HG02759 (cell line): ENCODE results near the gene SLC25A29.
"Not testable (repeated sequence)": the region's sequence is repeated elsewhere in the genome, so short reads cannot be mapped to it uniquely, and the experiment has no call there.

Experiments
- ATAC-seq: cut with Tn5 transposase; IDR thresholded peaks from one replicate; pipeline ENCODE4 v1.9.1; 2021; ENCODE audit warnings: mild to moderate bottlenecking, moderate library complexity; ENCODE audit not compliant: unreplicated experiment

Gene SLC25A29

DNA sequence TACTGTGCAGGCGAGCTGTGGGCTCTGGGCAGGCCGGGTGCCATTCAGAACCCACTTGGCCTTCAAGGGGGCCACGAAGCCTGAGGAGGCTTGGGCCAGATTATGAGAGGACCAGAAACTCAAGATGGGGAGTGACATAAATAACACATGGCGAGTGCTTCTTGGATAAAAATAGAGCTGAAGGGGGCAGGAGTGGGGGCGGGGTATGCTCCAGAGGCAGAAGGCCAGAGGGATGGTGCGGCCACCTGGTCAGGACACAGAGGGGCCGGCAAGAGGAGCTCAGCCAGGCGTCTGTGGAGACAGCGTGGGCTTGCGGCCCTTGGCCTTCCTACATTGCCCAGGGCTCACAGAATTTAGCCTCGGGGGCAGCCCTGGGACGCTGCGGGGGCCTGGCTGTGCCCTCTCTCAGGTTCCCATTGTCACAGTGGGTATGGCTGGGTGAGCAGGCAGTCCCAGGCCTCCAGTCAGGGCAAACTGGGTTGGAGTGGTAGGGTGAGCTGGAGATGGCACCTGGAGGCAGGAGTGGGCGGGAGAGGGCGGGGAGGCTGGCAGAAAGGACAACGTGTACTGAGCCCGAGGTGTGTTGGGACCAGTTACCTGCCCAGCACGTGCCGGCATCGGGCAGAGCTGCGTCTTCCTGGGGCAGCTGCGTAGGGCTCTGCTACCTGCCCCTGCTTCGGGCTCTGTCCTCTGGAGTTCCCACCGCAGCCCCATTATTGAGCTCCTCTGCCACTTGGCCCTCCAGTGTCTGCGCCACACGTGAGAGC, 7.4 kb upstream of the SLC25A29 start:
- no peak for ATAC-seq

DNA sequence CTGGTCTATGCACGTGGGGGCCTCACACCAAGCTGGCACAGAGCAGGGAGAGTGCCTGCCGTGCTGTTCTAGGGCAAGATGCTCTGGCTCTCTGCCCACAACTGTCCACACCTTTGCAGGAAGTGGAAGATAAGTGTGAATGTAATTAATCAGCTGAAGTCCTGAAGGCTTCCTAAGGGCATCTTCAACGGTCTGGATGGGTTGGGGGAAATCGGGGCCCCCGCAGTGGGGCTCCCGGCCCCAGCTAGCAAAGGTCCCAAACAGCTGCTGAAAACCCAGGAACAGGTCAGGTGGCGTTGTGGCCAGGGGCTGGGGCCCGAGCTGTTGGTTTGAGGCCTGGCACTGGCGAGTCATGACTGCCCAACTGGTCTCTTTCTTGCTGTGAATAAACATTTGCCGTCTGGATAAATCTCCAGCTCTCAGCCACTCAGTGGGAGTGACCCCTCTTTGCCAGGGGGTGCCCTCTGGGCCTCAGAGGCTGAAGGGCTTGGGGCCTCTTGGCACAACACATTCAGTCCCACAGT, 6.7 kb upstream of the SLC25A29 start:
- ATAC-seq: no peak

DNA sequence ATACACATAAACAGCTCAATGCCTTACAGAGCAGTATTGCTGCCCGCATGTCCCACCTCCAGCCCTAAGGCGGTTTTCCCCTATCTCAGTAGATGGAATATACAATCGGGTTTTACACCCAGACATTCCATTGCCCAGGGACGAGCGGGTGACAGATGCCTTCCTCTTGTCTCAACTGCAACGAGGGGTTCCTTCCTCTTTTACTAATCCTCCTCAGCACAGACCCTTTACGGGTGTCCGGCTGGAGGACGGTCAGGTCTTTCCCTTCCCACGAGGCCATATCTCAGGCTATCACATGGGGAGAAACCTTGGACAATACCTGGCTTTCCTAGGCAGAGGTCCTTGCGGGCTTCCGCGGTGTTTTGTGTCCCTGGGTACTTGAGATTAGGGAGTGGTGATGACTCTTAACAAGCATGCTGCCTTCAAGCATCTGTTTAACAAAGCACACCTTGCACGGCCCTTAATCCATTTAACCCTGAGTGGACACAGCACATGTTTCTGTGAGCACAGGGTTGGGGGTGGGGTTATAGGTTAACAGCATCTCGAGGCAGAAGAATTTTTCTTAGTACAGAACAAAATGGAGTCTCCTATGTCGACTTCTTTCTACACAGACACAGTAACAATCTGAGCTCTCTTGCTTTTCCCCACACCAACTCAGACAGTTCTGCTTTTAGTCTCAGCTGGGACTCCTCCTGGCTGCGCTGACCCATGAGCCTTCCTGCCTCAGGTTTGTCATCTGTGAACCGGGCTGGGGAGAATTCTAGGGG, 6.0 kb upstream of the SLC25A29 start:
- not testable (repeated sequence) for ATAC-seq

DNA sequence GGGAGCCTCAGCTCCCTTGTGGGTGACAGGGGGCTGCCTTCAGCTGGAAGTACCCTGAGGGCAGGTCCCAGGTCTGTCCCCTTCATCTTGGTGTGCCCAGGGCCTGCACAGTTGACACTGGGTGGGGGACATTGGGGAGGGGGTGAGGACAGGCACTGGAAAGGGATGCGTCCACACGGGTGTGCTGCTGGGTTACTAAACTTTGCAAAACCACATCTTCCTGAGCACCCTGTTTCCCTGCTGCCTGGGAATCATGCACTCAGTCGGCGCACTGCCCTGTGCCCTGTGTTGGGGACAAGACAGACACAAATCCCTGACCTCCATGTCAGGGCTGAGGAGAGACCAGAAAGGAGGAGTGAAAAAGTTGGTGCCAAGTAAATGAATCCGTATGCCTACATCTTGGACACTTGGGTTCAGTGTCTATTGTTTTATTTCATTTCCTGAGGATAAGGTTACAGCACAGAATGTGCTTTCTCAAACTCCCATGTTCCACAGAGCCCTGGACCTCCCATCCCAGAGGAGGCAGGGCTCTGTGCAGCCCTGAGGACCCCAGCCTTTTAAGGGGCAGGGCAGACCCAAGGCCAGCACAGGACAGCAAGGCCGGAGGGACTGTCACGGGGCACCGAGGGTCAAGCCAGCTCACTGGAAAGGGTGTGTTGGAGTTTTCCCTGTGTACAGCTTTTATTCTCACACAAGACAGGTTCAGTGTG, 2.9 kb upstream of the SLC25A29 start:
- no peak for ATAC-seq

DNA sequence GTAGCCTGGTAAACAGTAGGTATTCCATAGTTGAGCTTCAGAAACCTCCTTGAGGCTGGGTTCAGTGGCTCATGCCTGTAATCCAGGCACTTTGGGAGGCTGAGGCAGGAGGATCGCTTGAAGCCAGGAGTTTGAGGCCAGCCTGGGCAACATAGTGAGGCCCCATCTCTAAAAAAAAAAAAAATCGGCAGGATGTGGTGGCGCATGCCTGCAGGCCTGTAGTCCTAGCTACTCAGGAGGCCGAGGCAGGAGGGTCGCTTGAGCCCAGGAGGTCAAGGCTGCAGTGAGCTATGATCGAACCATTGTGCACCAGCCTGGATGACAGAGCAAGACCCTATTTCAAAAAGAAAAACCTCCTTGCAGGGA, 2.2 kb upstream of the SLC25A29 start:
- not testable (repeated sequence) for ATAC-seq

DNA sequence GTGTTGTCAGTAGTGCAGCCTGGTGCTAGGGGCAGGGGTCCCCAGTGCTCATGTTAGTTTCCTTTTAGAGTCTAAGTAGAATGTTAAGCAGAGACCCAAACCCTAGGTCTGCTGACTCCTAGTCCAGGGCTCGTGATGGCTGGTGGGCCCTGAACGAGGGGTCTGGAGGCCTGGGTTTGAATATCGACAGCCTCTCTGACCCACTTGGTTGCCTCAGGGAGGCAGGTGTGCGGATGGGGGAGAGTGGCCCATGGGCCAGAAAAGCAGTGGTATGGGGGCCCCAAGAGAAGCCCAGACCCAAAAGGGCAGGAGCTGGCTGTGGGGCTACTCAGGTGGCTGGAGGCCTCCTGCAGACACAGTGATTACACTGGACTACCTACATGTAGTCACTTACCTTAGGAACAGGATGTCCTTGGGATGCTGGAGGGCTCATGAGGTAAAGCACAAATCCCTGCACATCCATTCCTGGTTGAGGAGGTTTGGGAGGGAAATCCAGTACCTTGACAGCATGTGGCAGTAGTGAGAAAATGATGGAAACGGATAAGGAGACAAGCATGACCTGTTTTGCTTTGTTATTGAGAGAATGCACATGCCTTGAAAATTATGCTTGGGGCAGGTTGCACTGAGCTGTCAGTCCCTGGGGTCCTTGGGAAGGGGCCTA, 1.7 kb upstream of the SLC25A29 start:
- ATAC-seq: no peak

DNA sequence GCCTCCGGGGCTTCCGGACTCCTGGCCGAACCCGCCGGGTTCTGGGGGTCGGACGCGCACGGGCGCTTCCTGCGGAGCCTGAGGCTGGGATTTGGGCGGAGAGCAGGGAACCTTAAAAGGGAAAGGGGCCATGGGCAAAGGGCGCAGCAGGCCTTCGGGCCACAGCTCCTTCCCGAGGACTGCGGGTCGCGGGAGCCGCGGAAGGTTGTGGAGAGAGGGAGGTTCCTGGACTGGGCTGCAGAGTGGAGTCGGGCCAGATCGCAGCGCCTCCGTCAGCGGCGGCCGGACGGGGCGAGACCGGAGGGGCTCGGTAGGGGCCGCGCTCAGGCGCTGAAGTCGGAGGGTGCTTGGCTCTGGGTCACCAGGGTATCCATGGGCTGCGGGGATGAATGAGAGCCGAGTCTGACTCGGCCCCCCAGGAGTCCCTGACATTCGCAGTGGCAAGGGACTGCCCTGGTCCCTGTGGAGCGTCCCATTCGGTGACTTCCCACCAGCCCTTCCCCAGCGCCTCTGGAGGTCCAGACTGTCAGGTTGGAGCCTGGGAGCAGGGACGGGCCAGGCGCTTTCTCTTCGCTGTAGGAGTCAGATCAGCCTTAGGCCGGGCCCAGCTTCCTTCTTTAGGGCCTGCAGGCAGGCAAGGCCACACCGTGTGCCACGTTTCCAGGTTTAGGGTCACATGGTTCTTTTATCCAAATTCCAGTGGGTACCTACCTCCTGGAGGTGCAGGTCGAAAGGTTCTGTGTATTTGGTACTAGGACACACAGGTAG, 938 bp upstream of the SLC25A29 start:
- ATAC-seq: peak; percentile 11

DNA sequence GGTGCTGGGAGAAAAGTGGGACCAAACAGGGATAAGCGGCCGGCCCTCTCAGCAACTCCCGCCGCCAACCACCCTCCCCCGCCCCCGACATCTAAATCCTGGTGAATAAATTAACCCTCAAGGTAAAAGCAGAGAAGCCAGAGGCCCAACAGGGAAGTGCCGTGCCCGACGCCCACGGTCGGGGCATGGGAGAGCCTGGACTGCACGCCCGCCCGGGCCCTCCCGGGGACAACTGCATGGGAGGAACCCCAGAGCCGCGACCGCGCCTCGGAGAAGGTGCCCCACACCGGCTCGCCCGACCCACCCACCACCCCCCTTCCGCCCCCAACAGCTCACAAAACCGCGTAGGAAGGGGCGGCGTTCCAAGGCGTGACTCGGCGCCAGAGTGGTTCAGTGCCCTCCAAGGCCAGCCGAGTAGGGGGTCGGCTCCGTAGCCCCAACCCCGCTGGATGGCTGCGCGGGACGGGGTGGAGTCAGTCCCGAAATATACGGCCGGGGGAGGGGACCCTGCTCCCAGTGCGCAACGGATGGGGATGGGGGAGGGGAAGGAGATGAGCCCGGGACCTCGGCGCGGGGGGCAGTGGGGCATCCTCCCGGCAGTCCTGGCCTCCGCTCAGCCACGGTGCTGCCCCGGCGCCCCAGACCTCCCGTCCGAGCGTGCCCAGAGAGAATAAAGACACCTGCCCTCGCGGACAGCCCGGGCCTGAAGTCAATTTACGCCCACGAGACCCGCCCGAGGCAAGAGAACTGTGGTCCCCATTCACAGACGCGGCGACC, 732 bp downstream of the SLC25A29 start:
- ATAC-seq: no peak

DNA sequence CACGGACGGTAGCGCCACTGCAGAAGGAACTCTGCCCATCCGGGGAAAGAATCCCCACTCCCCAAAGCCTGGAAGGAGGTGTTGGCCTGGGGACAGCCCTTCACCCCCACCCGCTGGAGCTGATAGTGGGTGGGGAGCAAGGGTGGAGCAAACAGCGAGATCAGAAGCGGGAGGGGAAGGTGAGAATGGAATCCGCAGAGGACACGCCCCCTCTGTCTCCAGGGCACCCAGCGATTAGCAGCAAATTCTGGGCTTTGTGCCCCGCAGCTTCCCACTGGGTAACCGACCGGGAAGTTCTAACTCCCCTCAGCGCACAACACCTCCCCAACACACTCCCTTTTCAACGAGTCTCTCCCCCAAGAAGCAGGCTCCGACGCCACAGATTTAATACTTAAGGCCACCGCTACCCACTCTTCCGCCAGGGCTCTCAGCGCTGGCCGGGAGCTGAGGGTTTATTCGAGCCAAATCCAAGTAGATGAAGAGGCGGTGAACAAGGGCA, 1.4 kb downstream of the SLC25A29 start:
- no peak for ATAC-seq

DNA sequence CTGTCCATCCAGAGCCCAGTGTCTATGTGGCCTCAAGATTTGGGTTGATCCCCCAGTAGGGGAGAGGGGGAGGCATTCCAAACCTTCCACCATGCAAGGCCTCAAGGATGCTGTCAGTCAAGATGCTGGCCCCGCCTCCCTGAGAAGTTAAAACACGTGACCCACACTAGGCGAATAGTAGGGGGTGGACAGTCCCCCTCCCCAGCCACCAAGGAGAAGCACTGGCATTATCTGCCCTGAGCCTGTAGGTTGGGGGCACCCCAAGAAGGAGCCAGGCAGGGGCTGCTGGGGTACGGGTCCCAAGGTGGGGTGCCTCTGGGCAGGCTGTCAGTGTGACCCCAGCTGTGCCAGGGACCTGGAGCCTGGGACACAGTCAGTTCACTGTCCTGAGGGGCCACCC, 2.3 kb downstream of the SLC25A29 start:
- ATAC-seq: no peak

DNA sequence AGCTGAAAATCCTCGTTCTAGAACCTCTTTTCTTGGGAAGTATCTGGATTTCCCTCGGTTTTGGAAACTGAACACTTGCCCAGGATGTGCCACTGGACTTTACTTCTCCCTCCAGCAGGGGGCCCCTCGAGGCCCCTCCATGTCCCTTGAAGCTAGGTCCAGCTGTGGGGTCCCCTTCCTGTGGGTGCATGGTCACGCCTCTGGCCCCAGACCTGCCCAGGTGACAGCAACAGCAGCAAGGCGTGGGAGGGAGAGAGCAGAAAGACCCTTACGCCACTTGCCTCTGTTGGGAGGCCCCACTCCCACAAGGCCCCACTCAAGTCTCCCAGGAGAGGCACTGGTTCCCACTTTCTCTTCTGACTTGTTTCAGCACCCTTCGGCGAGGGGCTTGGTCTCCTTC, 3.1 kb downstream of the SLC25A29 start:
- no peak for ATAC-seq

DNA sequence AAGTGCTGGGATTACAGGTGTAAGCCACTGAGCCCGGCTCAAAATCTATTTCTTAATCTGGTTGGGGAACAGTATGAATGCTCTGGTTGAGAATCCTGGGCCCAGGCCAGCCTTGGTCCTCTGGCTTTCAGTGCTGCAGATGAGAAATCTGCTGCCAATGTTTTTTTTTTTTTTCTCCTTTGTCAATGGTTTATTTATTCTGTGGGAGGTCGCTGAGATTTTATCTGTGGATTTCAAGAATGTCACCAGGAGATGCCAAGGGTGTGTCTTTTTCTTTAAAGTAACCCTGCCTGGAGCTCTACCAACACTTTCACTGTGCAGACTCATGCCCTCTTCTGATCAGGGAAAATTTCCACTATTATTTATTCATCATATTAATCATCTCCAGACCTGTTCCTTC, 3.6 kb downstream of the SLC25A29 start:
- ATAC-seq: no peak

DNA sequence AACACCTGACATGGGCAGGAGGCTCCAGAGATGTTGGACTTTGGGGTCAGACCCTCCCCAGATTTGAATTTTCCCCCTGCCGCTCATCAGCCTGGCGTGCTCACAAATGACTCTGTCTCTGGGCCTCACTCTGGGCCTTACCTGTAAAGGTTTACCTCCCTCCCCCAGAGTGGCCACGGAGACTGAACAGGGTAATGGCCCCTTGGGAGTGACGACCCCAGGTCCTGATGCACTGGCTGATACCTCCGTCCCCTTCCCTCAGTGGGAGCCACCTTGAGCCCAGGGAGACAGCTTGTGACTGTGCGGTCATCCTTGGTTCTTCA, 7.0 kb downstream of the SLC25A29 start:
- ATAC-seq: no peak

DNA sequence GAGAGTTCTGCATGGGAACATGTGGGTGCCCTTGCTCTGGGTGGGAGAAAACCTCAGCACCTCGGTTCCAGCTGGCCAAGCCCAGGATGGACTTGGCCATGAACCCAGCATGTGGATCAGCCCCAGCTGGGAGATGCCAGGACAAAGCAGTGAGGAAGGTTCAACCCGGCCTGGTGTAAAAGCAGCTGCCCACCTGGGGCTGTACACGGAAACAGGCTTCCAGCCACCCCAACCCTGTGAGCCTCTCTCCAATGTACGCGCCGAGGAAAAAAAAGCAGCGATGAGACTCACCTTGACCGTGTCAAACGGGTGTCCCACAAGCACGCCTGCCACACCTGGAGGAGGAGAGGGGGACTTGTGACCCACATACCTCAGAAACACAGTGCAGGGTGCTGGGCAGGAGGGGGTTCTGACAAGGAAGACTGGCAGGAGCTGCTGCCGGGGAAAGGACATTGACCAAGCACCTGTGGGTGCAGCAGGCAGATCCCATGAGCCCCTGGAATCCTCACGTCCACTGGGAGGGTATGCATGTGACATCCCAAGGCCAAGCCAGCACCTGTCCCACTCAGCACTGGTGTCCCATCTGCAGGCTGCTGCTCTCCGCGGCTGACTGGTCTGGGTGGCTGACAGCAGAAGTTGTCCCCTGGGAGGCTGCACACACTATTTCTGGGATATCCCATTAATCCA, 7.5 kb downstream of the SLC25A29 start:
- ATAC-seq: no peak

DNA sequence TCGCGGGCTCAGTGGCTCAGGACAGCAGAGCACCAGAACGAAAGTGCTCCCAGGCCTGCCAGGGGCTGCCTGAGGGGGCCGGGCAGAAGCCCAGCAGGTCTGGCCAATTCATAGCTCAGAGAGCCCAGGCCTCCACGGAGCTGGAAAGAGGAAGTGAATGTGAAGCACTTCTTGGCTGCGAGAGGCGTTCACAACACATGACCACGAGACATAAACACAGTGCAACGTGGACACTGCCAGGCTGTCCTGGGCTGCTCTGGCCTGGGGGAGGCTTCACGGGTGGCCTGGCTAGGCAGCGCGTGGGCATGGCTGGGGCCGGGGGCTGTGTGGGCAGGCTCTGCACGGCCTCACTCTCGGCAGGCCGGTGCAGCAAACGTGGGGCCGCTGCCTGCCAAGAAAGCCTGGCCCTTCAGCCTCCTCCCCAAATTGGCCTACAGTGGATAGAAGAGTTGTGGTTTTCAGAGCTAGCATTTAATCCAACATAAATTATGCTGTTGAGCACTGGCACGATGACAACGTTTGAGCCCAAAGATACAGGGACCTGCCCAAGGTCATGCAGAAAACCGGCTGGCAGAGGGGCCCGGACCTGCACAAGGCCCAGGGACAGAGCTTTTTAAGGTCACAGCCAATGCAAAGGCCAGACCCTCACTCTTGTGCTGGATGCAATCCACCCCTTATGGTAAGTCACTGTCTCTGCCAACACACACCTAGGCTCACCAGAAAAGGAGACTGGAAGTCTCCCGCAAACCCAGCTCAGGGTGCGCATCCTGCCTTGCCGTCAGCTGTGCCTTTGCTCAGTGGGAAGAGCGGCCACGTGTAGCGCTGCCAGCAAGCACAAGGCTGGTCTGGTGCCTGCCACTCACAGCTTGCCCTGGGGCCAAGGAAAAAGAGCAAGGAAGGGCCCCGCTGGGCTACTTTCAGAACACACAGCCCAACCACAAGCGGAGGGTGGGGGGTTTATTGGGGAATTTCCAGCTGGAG, 8.6 kb downstream of the SLC25A29 start:
- ATAC-seq: peak; percentile 76

DNA sequence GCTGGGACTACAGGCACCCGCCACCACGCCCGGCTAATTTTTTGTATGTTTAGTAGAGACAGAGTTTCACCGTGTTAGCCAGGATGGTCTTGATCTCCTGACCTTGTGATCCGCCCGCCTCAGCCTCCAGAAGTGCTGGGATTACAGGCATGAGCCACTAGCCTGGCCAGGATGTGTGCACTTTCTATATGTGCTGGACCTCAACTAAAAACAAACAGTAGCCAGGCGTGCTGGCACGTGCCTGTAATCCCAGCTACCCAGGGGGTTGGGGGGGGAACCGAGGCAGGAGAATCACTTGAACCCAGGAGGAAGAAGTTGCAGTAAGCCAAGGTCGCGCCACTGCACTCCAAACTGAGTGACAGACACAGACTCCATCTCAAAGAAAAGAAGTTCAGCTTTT, 9.5 kb downstream of the SLC25A29 start:
- ATAC-seq: not testable (repeated sequence)

DNA sequence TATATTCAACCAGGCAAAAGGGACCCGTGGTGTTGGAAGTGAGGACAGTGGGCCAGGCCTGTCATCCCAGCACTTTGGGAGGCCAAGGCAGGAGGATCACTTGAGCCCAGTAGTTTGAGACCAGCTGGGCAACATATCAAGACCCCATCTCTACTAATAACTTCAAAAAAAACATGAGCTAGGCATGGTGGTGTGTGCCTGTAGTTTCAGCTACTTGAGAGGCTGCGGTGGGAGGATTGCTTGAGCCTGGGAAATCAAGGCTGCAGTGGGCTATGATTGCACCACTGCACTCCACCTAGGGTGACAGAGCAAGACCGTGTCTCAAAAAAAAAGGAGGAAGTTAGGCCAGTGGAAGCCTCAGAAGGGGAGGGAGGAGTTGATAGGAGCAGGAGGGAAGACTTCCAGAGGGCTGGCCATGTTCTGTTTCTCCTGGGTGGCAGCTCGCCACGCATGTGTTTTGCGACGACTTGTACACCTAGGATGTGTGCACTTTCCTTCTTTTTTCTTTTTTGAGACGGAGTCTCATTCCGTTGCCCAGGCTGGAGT, 10.1 kb downstream of the SLC25A29 start:
- ATAC-seq: no peak
